ENCODE data around the gene DENND4C. TPM values are rescaled to one million over a fixed set of nuclear protein-coding genes. Genes with fewer than 3 reads are reported as not detected.

The DENND4C gene
- total RNA-seq = 40.5 and 86.0 TPM in 2 replicates

GRCh38 chr9:19230355-19231125 is at the start of gene DENND4C:
Gene DENND4C, plus strand, starts transcription at chr9:19230693. Its CDS starts 45,482 bp downstream, at chr9:19276175.

GRCh38 chr9:19408693-19409400 is 178.4 kb downstream of the DENND4C start, which contains the start of gene ACER2:
Gene ACER2, plus strand, starts transcription at chr9:19409009. Its CDS starts 76 bp downstream, at chr9:19409085.

Other genes with a start within 250 kb of the DENND4C start
- under 0.01 TPM in 1 of 2 replicates, not detected in the other for gene SAXO1, start 197.5 kb upstream of the DENND4C start, total RNA-seq
- gene RRAGA, start 181.3 kb upstream of the DENND4C start, total RNA-seq = 42.3 and 103 TPM in 2 replicates
- 14.9 and 19.9 TPM in 2 replicates for gene HAUS6, start 127.8 kb upstream of the DENND4C start, total RNA-seq
- 132 and 2,811 TPM in 2 replicates for gene PLIN2, start 103.2 kb upstream of the DENND4C start, total RNA-seq
- 1,557 and 1,816 TPM in 2 replicates for gene RPS6, start 149.5 kb downstream of the DENND4C start, total RNA-seq
- gene ACER2, start 178.3 kb downstream of the DENND4C start, total RNA-seq = 4.2 and 13.0 TPM in 2 replicates

Measured in regular cardiac myocyte (primary cell).